H1 (cell line): ENCODE data around the gene AKAP9. TPM values are rescaled to one million over a fixed set of nuclear protein-coding genes. Genes with fewer than 3 reads are reported as not detected.

Source experiments
- CTCF ChIA-PET: fragments of 300-600 bp; sonication (Branson Sonifier 250); formaldehyde crosslinking; loops from one replicate; lab custom pipeline; 2021; ENCODE audit not compliant: partially characterized antibody; lab: Charles Lee
- POLR2A ChIA-PET: fragments of 300-600 bp; sonication (Branson Sonifier 250); formaldehyde crosslinking; loops from one replicate; lab custom pipeline; 2021; ENCODE audit warnings: inconsistent platforms; ENCODE audit not compliant: partially characterized antibody; lab: Charles Lee
- DNase-seq, 2 experiments: peaks; one replicate each; pipeline versions ENCODE4 v3.0.0 to v3.0.0-alpha.2; 2010 to 2022; ENCODE audit warnings: low spot score in 2 of 2, low read depth in 1 of 2, mixed read lengths in 1 of 2
- FAIRE-seq: peaks from 2 replicates; lab custom pipeline; 2011; peaks lifted over from hg19 to GRCh38; lab: Jason Lieb, UNC
- H2AFZ ChIP-seq: 2 replicates; pipeline ENCODE4 v1.8.1; 2012; ENCODE audit warnings: low read length, inconsistent platforms
- H2AK5ac ChIP-seq: 2 replicates; pipeline ENCODE4 v1.6.1; 2013; ENCODE audit warnings: low read depth, low read length
- H2BK120ac ChIP-seq: replicated peaks from 2 replicates; pipeline ENCODE3; 2013; ENCODE audit warnings: low read depth, low read length, inconsistent platforms
- H2BK12ac ChIP-seq: 2 replicates; pipeline ENCODE4 v1.6.1; 2013; ENCODE audit warnings: low read depth, low read length
- H2BK15ac ChIP-seq: 2 replicates; pipeline ENCODE4 v1.6.1; 2013; ENCODE audit warnings: low read length
- H2BK20ac ChIP-seq: 2 replicates; pipeline ENCODE4 v1.6.1; 2013; ENCODE audit warnings: low read length
- H2BK5ac ChIP-seq: 2 replicates; pipeline ENCODE4 v1.6.1; 2013; ENCODE audit warnings: low read depth, low read length
- H3K14ac ChIP-seq: 2 replicates; pipeline ENCODE4 v1.6.1; 2013; ENCODE audit warnings: inconsistent platforms; ENCODE audit not compliant: insufficient read length
- H3K18ac ChIP-seq: 2 replicates; pipeline ENCODE4 v1.6.1; 2013; ENCODE audit warnings: low read length; ENCODE audit errors: extremely low read depth
- H3K23ac ChIP-seq: 2 replicates; pipeline ENCODE4 v1.6.1; 2013; ENCODE audit warnings: inconsistent platforms; ENCODE audit not compliant: insufficient read length
- H3K23me2 ChIP-seq: 2 replicates; pipeline ENCODE4 v1.6.1; 2013; ENCODE audit warnings: low read depth, low read length
- H3K27ac ChIP-seq: 2 replicates; pipeline ENCODE4 v1.6.1; 2011; ENCODE audit warnings: low read depth, low read length, inconsistent platforms
- H3K27me3 ChIP-seq, 4 experiments: replicated peaks in 1 of 4; 1 replicate in 1 of 4; 2 replicates in 3 of 4; pipeline versions ENCODE4 v1.6.1 to v1.8.1; 2011 to 2013; ENCODE audit warnings: low read length in 3 of 4, mild to moderate bottlenecking in 3 of 4, inconsistent platforms in 2 of 4, mixed read lengths in 2 of 4, moderate library complexity in 1 of 4; ENCODE audit not compliant: control insufficient read depth in 3 of 4, insufficient read depth in 3 of 4; ENCODE audit errors: extremely low read depth in 1 of 4
- H3K36me3 ChIP-seq, 4 experiments: 2 replicates each; pipeline versions ENCODE4 v1.6.1 to v1.8.1; 2011 to 2013; ENCODE audit warnings: mild to moderate bottlenecking in 4 of 4, low read length in 3 of 4, moderate library complexity in 2 of 4, control low read depth in 1 of 4, inconsistent platforms in 1 of 4; ENCODE audit not compliant: insufficient read depth in 4 of 4, control insufficient read depth in 2 of 4
- H3K4ac ChIP-seq: replicated peaks from 2 replicates; pipeline ENCODE3; 2013; ENCODE audit warnings: low read length, low read depth, mixed read lengths, inconsistent platforms; ENCODE audit not compliant: insufficient read length
- H3K4me1 ChIP-seq, 4 experiments: replicated peaks in 1 of 4; 1 replicate in 1 of 4; 2 replicates in 3 of 4; pipeline versions ENCODE4 v1.6.1 to v1.8.1; 2011 to 2013; ENCODE audit warnings: low read length in 3 of 4, inconsistent platforms in 2 of 4, mixed read lengths in 1 of 4; ENCODE audit not compliant: insufficient read depth in 4 of 4, control insufficient read depth in 3 of 4
- H3K4me2 ChIP-seq, 2 experiments: 2 replicates each; pipeline versions ENCODE4 v1.6.1 to v1.8.1; 2011 to 2013; ENCODE audit warnings: low read depth in 2 of 2, low read length in 2 of 2, control low read depth in 1 of 2, inconsistent platforms in 1 of 2, mild to moderate bottlenecking in 1 of 2; ENCODE audit not compliant: insufficient read depth in 1 of 2
- H3K4me3 ChIP-seq, 4 experiments: fragments of 200-600, 300-600 bp in 1 of 4; sonication (generic), shearing (Covaris generic), sonication (Bioruptor Twin) in 1 of 4; 2 replicates each; pipeline versions ENCODE4 v1.5.1 to v1.8.1; 2011 to 2016; ENCODE audit warnings: low read length in 4 of 4, low read depth in 3 of 4, control low read depth in 2 of 4, inconsistent platforms in 2 of 4, mild to moderate bottlenecking in 2 of 4, mixed read lengths in 1 of 4, moderate library complexity in 1 of 4; ENCODE audit not compliant: insufficient read depth in 2 of 4; ENCODE audit errors: extremely low read depth in 1 of 4
- H3K56ac ChIP-seq: replicated peaks from 2 replicates; pipeline ENCODE3; 2013; ENCODE audit warnings: low read depth, mild to moderate bottlenecking, mixed read lengths, low read length, inconsistent platforms; ENCODE audit not compliant: insufficient read length
- H3K79me1 ChIP-seq: 2 replicates; pipeline ENCODE4 v1.6.1; 2013; ENCODE audit warnings: low read depth, low read length, control low read depth
- H3K79me2 ChIP-seq, 2 experiments: 2 replicates each; pipeline versions ENCODE4 v1.6.1 to v1.8.1; 2012 to 2013; ENCODE audit warnings: low read length in 2 of 2, mild to moderate bottlenecking in 2 of 2, inconsistent platforms in 1 of 2; ENCODE audit not compliant: insufficient read depth in 2 of 2, control insufficient read depth in 1 of 2
- H3K9ac ChIP-seq, 4 experiments: replicated peaks in 1 of 4; 1 replicate in 1 of 4; 2 replicates in 3 of 4; pipeline versions ENCODE4 v1.6.1 to v1.8.1; 2011 to 2013; ENCODE audit warnings: low read depth in 3 of 4, low read length in 3 of 4, control low read depth in 2 of 4, mild to moderate bottlenecking in 2 of 4, moderate library complexity in 2 of 4, inconsistent platforms in 1 of 4; ENCODE audit errors: extremely low read depth in 1 of 4
- H3K9me3 ChIP-seq, 2 experiments: 2 replicates each; pipeline versions ENCODE4 v1.6.1 to v1.8.1; 2012 to 2013; ENCODE audit warnings: mild to moderate bottlenecking in 2 of 2, moderate library complexity in 2 of 2, control low read depth in 1 of 2, inconsistent platforms in 1 of 2, low read depth in 1 of 2, low read length in 1 of 2, mixed read lengths in 1 of 2; ENCODE audit not compliant: insufficient read depth in 2 of 2
- H4K20me1 ChIP-seq, 2 experiments: replicated peaks in 1 of 2; 2 replicates each; pipeline versions ENCODE3 to v1.8.1; 2011 to 2013; ENCODE audit warnings: inconsistent platforms in 2 of 2, low read length in 2 of 2, mild to moderate bottlenecking in 1 of 2; ENCODE audit not compliant: insufficient read depth in 2 of 2, control insufficient read depth in 1 of 2
- H4K5ac ChIP-seq: 2 replicates; pipeline ENCODE4 v1.6.1; 2013; ENCODE audit warnings: low read length, low read depth, mixed read lengths, inconsistent platforms; ENCODE audit not compliant: insufficient read length
- H4K8ac ChIP-seq: 2 replicates; pipeline ENCODE4 v1.8.0; 2013; ENCODE audit warnings: mild to moderate bottlenecking, moderate library complexity, low read length, inconsistent platforms; ENCODE audit not compliant: insufficient read depth; ENCODE audit errors: extremely low read depth
- H4K91ac ChIP-seq: replicated peaks from 2 replicates; pipeline ENCODE3; 2013; ENCODE audit warnings: low read length, mixed read lengths, inconsistent platforms; ENCODE audit not compliant: insufficient read length
- ASH2L ChIP-seq: fragments of 200-600, 300-600 bp; sonication (generic); IDR thresholded peaks from one replicate; pipeline ENCODE4 v1.7.1; 2017; ENCODE audit warnings: low read length
- CBX8 ChIP-seq: fragments of 300-800, 300-1000 bp; sonication (generic); IDR thresholded peaks from 2 replicates; pipeline ENCODE4 v1.7.1; 2016; ENCODE audit warnings: low read depth, low read length, borderline replicate concordance
- CHD2 ChIP-seq: IDR thresholded peaks from 2 replicates; pipeline ENCODE4 v1.6.1; 2012; ENCODE audit warnings: low read length, improper control_type of control experiment
- CTBP2 ChIP-seq: IDR thresholded peaks from 2 replicates; pipeline ENCODE4 v1.7.0; 2011; ENCODE audit warnings: borderline replicate concordance, mild to moderate bottlenecking, moderate library complexity, mixed read lengths, low read length; ENCODE audit not compliant: insufficient read depth, insufficient read length
- EGR1 ChIP-seq: IDR thresholded peaks from 2 replicates; pipeline ENCODE4 v1.6.1; 2011; ENCODE audit warnings: low read depth, low read length, borderline replicate concordance
- GTF2F1 ChIP-seq: IDR thresholded peaks from 2 replicates; pipeline ENCODE4 v1.6.1; 2012; ENCODE audit warnings: low read depth, low read length, improper control_type of control experiment, borderline replicate concordance
- JUN ChIP-seq: IDR thresholded peaks from 2 replicates; pipeline ENCODE4 v1.6.1; 2011; ENCODE audit warnings: low read depth, mild to moderate bottlenecking, improper control_type of control experiment, low read length
- MAFK ChIP-seq: IDR thresholded peaks from 2 replicates; pipeline ENCODE4 v1.6.1; 2012; ENCODE audit warnings: low read depth, mild to moderate bottlenecking, improper control_type of control experiment, low read length
- NANOG ChIP-seq: IDR thresholded peaks from 2 replicates; pipeline ENCODE4 v1.6.1; 2011; ENCODE audit warnings: low read length, low read depth, mild to moderate bottlenecking, inconsistent platforms; ENCODE audit not compliant: insufficient read depth, poor library complexity, severe bottlenecking
- SIRT6 ChIP-seq: IDR thresholded peaks from one replicate; pipeline ENCODE4 v1.7.1; 2012; ENCODE audit warnings: low read length, inconsistent platforms
- SIX5 ChIP-seq: IDR thresholded peaks from 2 replicates; pipeline ENCODE4 v1.6.1; 2011; ENCODE audit warnings: mild to moderate bottlenecking, low read depth, low read length
- SRF ChIP-seq: IDR thresholded peaks from 2 replicates; pipeline ENCODE4 v1.6.1; 2011; ENCODE audit warnings: mild to moderate bottlenecking, low read depth, low read length, moderate library complexity
- SUZ12 ChIP-seq: fragments of 200-600 bp; sonication (generic); IDR thresholded peaks from 2 replicates; pipeline ENCODE4 v1.6.1; 2012; ENCODE audit warnings: mild to moderate bottlenecking, inconsistent platforms, low read length, moderate library complexity, mixed read lengths
- TAF7 ChIP-seq: optimal IDR thresholded peaks from 2 replicates; pipeline ENCODE3; 2011; ENCODE audit warnings: low read depth, mild to moderate bottlenecking, inconsistent platforms, low read length, moderate library complexity, borderline replicate concordance
- WGBS, 2 experiments: shearing (Covaris generic) in 1 of 2; methylation state at CpG; one replicate each; pipeline versions ENCODE4 v1.1.6 to v1.1.7; 2013 to 2015; ENCODE audit warnings: low lambda C conversion rate in 2 of 2, mixed read lengths in 2 of 2, inconsistent platforms in 1 of 2, low coverage in 1 of 2, missing lambda C conversion rate in 1 of 2; ENCODE audit not compliant: insufficient replicate concordance in 2 of 2, insufficient coverage in 1 of 2, insufficient read length in 1 of 2; ENCODE audit errors: extremely low coverage in 1 of 2, missing lambda C conversion rate in 1 of 2; 5-methylcytosine and 5-hydroxymethylcytosine counted together
- polyA plus RNA-seq, 7 experiments: library from polyadenylated mRNA; depleted of rRNA in 3 of 7; stranded (reverse) in 5 of 7; unstranded in 2 of 7; fragments of >200 nt in 5 of 7; fragments of 200-250 nt in 2 of 7; gene quantifications; 1 replicate in 5 of 7; 2 replicates in 1 of 7; 4 replicates in 1 of 7; pipeline versions ENCODE4 v1.2.1 to v1.2.3, GENCODE V29; 2011 to 2013; ENCODE audit warnings: missing spikeins in 2 of 7, mixed read lengths in 2 of 7
- total RNA-seq: library from RNA; stranded (reverse); fragmentation: NEBNext Ultra II Directional; extraction: Animal tissue kit (Norgen Biotek cat#: 25700); gene quantifications from 2 replicates; pipeline ENCODE4 v1.2.1, GENCODE V29; 2021
- TF ChIP-seq, protein P1 (sequence below): IDR thresholded peaks from 2 replicates; pipeline ENCODE4 v1.6.1; 2012; ENCODE audit warnings: inconsistent platforms

Gene AKAP9
- total and polyA plus RNA-seq, 2 of the 8 experiments (the other 6 are each of a cell fraction or from before 2014, with no cell fraction given): 6.2 to 26.3 TPM

- H3K4me3 ChIP-seq: no peak overlapping the region
- H3K36me3 ChIP-seq: peaks cover 4 to 33% (median 8%) of the 10 kb centered on the region in 4 experiments
- no peak overlapping the region for H3K27ac ChIP-seq
- H3K18ac ChIP-seq: no peak overlapping the region
- no peak overlapping the region for H3K14ac ChIP-seq
- H2BK12ac ChIP-seq: no peak overlapping the region
- no peak overlapping the region for H4K91ac ChIP-seq
- H2BK15ac ChIP-seq: no peak overlapping the region
- no peak overlapping the region for H2AK5ac ChIP-seq
- no peak overlapping the region for H4K5ac ChIP-seq
- no peak overlapping the region for H3K4me2 ChIP-seq
- DNase-seq: no peak
- ChIA-PET CTCF (no interaction called here), POLR2A (no interaction called here)
- no peaks in the 10 kb centered on the region for H3K23me2 ChIP-seq
- no peak overlapping the region for H4K8ac ChIP-seq
- WGBS, 2 experiments: 98% methylated on average over 2 of the region's 2 CpGs; no CpG with 5 or more reads in 1 of the 2 experiments
- H2AFZ ChIP-seq: no peak overlapping the region
- H3K23ac ChIP-seq: no peak overlapping the region
- no peaks in the 10 kb centered on the region for H3K9me3 ChIP-seq
- FAIRE-seq: no peak
- no peak overlapping the region for H2BK20ac ChIP-seq
- H3K9ac ChIP-seq: no peak overlapping the region
- no peaks in the 10 kb centered on the region for H3K79me1 ChIP-seq
- no peaks in the 10 kb centered on the region for H3K4me1 ChIP-seq
- no peak overlapping the region for H2BK120ac ChIP-seq
- no peak overlapping the region for H3K56ac ChIP-seq
- no peak overlapping the region for H2BK5ac ChIP-seq
- H3K27me3 ChIP-seq: no peaks in the 10 kb centered on the region
- no peak overlapping the region for H3K4ac ChIP-seq
- H4K20me1 ChIP-seq: no peaks in the 10 kb centered on the region
- H3K79me2 ChIP-seq: no peaks in the 10 kb centered on the region
- TF ChIP-seq CBX8 (no peak), GTF2F1 (no peak), JUN (no peak), TAF7 (no peak), NANOG (no peak), SIRT6 (no peak), ASH2L (no peak), SRF (no peak), EGR1 (no peak), CHD2 (no peak), MAFK (no peak), SIX5 (no peak), CTBP2 (no peak), SUZ12 (no peak)
- TF ChIP-seq, protein P1, sequence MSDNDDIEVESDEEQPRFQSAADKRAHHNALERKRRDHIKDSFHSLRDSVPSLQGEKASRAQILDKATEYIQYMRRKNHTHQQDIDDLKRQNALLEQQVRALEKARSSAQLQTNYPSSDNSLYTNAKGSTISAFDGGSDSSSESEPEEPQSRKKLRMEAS: no peak
Measured at GRCh38 chr7:92110857-92111256, 170.2 kb downstream of the AKAP9 start.
